NCI-H345 (cell line): Measurements from ENCODE around the gene TMEM38A.

Experiments
- DNase-seq: peaks from one replicate; lab custom pipeline; 2025; lab: John Stamatoyannopoulos, UW

TMEM38A gene, protein sequence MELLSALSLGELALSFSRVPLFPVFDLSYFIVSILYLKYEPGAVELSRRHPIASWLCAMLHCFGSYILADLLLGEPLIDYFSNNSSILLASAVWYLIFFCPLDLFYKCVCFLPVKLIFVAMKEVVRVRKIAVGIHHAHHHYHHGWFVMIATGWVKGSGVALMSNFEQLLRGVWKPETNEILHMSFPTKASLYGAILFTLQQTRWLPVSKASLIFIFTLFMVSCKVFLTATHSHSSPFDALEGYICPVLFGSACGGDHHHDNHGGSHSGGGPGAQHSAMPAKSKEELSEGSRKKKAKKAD

DNA sequence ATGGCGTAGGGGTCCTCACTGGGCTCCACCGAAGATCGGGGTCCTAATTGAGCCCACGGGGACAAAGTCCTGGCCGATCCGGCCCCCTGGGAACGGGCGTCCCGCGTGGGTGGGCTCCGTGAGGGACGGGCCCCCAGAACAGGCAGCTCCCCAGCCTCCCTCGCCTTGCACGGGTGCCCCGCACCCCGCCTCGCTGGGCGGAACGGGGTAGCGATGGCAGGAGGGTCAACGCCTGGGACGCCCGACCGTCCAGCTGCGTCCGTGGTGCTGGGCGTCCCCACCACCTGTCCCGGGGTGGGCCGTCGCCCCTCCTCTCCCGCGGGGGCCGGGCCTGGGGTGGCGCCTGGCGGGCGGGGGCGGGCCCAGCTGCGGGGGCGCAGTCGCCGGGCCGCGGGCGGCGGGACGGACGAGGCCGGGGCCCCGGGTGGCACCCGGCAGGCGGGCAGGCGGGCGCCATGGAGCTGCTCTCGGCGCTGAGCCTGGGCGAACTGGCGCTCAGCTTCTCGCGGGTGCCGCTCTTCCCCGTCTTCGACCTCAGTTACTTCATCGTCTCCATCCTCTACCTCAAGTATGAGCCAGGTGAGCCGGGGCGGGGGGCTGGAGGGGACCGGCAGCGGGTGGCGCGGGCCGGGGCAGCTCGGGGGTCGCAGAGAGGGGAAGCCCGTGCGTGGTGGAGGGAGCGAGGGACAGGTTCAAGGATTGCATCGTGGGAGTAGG is at the start of gene TMEM38A:
Gene TMEM38A, plus strand, starts transcription at position 377 of the 717 bp plus-strand sequence. Its CDS starts 79 bp downstream, at position 456.
- peak; percentile 29 for DNase-seq

DNA sequence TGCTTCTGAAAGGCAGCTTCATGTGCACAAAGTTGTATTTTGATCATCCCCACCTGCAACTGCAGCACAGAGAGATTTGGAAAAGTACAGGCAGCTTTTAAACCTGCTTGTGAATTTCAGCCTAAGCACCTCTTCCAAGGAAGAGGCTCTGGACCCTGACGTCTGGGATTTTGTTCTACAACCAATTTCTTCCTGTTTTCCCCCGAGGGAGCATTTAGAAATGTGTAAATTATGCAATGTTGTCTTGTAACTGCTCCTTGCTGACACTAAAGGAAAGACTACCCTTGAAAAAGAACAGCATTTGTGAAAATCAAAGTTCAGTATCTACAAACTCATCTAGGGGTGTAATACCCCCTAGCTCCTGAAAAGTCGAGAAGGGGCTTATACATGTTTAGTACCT is 48.3 kb upstream of the TMEM38A start:
- no peak for DNase-seq

DNA sequence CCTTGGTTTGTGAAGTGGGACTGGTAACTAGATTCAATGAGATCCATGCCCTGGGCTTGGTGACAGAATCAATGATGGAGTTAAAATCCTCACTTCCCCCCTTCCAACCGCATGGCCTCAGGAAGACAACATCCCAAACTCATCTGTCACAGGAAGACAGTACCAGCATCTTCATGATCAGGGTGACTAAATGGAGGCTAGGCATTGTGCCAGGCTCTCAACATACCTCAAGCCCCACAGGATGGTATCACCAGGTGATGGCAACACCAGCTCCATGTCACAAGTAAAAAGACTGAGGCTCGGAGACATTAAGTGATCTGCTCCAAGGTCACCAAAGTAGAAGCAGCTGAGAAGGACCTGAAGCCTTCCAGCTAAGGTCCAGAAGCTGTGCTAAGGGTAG is 47.1 kb upstream of the TMEM38A start:
- no peak for DNase-seq

DNA sequence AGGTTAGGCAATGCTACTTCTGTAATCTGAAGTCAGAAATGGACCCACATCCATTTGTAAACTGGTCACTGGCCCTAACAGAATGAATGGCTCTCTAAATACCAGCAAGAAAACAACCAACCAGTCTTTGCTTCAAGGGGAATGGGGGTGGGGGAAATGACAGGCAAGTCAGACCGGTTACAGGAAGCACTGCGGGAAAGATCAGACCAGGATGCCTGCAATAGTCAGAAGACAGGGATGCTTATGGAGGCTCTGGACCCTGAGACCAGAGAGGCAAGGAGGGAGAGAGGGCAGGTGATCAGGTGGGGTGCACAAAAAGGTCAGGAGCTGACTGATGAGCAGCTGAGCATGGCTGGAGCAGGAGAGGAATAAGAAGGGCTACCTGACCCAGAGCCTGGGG is 46.0 kb upstream of the TMEM38A start:
- no peak for DNase-seq

DNA sequence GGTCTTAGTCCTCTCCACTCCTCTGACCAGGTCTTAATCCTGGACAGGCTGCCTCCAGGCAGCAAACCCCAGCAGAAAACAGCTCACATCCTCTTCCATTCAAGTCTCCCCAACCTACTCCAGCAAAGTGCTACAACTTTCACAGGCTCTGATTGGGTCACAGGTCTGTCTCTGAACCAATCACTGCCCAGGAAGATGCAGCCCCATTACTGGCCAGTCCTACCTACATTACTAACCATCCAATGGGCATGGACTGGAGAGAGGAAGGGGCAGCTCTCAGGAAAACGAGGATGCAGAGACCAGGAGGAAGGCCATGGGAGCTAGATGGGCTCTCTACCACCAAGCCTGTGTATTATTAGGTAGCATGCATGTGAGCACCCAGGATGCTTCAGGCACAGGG is 45.1 kb upstream of the TMEM38A start:
- DNase-seq: no peak

DNA sequence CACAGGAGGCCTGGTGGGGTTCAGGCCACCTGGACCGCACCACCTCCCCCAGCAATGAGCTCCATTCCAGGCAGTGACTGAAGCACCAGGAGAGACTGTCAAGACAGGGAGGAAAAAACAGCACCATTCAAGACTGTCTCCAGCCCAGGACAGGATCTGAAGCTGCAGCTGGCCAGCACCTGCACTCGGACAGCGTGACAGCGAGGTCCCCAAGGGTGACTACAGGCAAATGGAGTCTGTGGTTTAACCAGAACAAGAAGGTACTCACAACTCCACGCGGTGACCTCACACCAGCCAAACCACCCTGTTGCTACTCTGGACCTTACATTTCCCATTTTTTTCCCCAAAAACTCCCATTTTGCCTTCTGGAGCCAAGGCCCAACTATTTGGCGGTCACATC is 42.7 kb upstream of the TMEM38A start:
- no peak for DNase-seq

DNA sequence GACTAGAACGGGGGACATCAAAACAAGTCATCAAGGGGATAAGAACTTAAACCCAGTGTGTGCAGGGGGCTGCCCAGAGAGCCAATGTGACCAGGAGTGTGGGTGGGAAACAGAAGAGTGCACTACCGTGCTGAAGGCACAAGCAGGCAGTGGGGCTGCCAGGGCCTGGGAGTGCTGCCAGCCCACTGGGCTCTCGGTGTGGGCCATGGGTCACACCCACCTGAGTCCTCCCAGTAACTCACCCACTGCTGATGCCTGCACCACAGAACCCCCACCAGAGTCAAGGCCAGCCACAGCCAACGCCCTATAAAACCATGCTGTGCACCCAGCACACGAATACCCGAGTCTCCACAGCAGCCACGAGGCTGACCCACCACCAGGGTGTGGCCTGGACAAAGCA is 41.5 kb upstream of the TMEM38A start:
- no peak for DNase-seq

DNA sequence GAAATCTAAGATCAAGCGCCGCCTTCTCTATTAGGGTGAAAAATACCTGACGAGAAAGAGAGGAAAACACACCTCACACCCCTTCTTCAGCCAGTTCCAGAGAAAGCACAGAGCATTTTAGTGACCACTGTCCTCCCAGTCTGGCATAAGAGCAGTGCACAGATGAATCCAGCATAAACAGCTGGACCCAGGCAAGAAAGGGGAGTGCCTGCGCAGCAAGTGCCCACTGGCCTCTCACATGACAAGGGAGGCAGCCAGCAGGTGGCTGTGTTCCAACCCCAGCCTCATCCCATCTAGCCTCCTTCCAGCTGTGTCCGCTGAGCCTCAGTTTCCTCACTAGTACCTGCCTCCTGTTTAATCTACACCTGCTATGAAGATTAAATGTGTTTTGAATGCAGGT is 40.9 kb upstream of the TMEM38A start:
- no peak for DNase-seq

DNA sequence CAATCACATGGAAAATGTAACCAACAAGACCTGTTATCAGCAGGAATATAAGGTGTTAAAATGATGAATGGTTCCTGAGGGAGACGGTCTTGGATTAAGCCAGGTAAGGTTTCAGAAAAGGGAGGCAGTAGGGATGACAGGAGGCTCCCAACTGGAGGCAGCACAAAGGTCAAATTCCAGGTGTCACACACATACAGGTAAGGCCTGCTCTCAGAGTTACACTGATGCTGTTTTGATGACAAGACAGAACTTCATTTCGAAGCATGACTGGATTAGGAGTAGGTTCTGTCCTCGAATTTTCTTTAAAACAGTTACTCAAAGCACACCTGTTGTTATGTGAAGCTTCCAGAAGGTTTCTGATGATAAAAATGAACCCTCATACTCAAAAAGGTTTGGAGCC is 40.4 kb upstream of the TMEM38A start:
- no peak for DNase-seq

DNA sequence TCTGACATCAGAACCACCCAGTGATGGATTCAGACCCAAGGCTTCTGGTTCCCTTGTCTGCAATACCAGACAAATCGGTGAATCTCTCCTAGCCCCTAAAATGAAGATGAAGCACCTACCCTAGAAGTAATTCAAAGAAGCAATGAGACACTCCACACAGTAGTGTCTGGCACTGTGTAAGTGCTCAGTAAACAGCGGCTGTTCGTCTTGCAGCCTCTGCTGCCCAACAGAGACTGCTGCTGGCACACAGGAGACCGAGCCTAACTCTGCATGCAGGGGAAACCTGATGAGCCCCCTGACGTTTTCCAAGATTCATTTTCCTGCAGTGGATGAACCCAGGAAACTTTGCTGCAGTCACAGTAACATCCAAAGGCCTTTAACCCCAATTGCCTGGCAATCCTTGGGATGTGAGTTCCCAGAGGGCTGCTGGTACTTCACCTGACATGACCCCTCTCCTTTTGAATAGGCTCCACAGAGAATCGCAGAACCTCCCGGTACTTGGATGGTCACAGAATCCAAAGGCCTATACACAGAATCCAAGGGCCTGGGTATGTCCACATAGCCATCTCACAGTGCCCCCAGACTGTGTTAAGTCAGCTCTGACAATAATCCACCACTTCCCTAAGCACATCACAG is 39.7 kb upstream of the TMEM38A start:
- DNase-seq: no peak

DNA sequence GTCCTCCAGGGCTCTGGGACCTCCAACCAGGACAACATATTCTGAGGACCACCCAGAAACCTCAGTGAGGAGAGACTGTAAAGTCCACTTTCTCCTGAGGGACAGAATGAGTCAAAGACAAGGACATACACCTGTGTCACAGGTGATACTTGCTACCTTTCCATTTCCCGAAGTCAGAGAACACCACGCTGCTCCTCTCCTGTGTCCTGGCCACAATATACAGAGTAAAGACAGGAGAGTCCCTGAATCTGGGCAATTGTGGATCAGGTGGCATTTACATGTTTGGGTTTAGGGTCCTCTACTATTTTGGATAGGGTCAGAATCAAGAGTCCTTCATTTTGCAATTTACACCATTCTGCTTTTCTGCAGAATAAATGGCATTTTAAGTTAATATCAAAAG is 37.9 kb upstream of the TMEM38A start:
- DNase-seq: no peak

DNA sequence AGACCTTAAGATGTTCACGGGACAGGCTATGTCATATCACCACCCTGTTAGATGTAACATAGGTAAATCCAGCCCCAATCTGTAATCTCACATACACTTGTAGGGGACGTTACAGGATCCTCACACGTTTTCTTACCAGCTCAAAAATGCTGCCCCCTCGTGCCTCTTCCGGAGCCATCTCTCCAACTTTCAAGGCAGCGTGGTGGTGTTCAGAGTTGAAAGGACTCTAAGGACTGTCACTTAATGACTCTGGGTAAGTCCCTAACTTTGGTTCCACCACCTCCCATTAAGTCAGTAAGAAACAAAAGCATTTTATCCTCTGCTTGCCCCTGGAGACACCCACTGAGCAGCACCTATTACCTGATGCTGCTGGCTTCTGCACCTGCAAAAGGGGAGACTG is 37.4 kb upstream of the TMEM38A start:
- DNase-seq: no peak

DNA sequence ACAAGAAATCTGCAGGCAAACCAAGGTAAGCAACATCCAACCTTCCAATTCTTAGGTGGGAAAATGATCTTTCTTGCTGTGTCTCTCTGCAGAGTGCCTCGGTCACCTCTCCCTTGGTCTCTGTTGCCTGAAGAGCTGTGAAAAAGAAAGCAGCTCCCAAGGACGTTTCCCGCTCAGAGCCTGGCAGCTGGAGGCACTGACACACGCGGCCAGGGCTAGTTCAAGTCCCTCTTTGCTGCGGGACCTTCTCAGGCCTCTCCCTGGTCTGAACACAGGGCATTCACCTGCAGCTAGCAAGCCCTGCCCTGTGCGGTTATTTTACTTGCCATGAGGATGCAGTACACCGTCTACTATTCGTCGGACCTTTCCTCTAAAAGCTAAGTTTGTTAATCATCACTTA is 36.7 kb upstream of the TMEM38A start:
- no peak for DNase-seq

DNA sequence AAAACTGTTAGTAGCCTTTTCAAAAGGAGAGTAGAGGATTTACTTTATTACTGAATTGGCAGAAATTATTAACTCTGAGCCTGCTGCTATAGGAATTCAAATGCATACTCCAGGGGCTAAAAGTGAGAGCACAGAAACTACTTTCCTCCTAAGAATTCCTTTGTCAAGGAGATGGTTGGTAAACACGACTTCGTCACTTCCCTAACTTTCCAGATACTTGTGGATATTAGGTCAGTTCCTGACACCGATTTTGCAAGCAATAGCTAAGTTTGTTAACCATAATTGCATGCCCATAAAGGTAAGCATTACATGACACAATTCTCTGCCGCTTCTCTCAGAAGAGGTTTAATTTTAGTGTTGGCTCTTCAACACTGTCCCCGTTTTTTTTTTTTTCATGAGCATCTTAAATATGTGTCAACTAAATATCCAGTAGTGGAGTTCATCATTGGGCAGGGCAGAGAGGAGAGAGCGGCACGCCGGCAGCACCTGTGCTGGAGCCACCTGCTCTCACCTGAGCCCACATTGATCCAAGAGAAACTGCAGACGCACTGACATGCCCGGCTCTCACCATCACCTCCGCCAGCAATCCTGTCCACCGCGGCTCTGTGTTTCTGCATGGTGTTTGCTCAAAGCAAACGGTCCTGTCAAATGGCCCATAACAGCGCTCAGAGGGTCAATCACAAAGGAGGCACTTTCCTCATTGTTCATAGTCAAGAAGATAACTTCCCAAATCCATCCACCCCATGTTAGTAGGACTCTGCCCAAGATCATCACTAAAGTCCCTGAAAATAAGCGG is 35.6 kb upstream of the TMEM38A start:
- DNase-seq: no peak

DNA sequence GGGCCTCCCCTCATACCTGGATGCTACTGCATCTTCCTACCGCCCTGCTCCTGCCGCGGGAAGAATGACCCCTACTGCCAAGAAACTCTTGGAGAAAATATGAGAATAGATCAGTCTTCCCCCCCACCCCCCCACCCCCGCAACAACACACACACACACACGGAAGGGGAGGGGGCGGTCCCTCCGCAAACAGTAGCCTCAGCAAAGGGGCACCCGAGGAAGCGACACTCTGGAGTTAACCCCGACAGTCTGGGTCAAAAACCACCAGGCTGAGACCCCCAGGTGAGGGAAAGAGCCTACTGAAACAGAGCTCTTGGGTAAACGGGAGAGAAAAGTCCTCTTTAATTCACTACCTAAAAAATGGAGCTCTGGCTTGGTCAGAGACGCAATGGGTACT is 34.1 kb upstream of the TMEM38A start:
- DNase-seq: no peak

DNA sequence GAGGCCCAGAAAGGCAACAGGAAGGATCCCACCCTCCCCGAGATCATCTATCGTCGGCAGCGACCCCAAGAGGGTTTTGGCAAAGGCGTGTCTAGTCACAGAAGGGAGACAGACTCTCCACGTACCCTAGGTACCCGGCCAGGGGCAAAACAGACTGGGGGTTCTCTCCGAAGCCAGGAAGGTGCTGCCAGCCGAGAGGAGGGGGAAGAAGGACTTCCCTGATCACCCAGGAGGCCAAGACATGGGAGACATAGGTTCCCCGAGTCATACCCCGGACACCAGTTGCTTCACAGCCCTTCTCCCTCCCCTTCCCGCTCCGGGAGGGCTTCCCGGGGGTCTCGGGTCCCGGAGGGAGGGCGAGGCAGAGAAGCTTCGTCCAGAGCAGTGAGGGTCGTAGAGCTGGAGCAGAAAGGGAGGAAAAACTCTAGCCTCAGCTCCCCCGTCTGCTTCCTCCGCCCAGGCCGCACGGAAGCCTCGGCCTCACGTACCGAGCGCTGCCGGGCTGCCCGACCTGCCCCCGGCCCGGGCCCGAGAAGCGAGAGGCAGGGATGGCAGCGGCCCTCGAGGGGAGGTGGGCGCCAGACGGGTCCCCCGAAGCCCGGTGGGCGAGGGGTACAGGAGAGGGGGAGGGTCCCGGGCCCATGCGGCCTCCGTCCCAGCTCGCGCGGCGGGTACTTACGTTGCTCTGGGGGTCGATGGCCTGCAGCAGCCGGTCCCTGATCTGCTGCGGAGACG is 33.6 kb upstream of the TMEM38A start:
- no peak for DNase-seq

DNA sequence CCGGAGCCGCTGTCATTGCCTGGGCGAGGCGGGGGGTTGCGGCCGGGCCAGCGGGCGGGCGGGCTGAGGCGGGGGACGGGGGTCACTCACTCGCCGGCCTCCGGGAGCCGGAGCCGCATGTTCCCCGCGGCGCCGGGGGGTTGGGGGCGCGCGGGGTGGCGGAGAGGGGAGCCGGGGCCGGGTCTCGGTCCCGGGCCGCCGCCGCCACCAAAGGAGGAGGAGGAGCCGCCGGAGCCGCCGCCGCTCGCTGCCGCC is 33.1 kb upstream of the TMEM38A start:
- DNase-seq: no peak

DNA sequence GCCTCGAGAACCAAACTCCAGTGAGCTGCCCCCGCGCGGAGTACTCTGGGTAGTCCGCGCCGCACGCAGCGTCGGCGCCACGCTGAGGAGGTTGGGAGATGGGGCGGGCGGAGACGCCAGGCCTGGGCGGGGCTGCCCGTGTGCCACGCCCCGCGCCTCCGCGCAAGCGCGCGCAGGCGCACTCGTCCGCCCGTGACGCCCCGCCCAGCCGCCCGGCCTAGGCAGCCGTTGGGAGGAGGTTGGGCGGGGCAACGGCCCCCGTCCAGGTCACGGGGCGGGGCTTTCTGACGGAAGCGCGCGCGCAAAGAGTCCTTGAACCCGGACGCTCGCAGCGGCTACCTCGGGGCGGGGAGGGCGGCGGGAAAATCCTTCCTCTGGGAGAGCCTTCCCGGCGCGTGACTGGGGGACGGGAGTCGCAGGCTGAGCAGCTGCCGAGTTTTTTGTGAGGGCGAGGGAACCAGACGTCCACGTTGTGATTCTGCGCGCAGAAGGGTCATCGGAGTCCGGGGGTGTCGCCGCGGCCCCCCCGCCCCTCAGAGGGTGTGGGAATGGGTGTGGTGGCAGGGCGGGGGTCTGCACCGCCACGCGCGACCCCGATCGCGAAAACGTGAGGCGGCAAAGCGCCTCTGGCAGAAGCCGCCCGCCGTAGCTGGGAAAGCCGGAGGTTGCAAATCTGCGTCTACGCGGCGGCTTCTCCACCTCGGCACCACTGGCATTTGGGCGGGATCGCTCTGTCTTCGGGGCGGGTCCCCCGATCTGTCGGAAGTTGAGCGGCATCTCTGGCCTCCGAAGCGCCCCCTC is 32.6 kb upstream of the TMEM38A start, which contains the start of gene MED26:
Gene MED26, minus strand, starts transcription at position 22 of the 801 bp plus-strand sequence. CDS start 261 bp downstream, outside the sequence.
- peak; percentile 92 for DNase-seq

DNA sequence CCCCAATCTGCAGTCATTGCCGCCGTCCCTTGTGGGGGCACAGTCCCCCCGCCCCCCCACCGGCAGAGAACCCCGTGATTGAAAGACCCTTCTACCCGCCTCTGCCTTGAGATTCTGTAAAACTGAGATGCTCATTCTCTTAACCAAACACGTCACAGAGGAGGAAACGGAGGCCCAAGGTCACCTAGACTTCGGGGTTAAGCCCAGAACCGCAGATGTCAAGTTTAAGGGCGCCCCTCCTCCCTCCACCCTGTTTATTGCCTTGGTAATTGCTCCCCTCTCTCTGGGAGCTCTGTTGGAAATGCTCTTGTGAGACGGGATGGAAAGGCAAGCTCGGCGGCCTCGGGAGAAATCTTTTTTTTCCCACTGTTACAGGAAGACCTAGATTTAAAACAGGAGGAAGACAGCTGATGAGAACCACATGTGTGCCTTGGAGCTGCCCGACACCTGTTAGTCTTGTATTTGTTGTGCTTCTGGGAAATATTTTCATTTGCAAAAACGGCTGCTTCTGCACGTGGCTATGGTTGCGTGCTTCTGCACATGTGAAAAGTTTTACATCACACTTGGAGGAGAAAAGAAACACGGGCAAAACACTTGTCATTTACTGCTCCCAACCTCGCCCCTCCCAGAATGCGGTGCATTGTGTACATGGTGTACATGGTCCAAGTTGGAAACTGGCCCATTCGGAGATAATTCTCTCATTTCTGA is 31.8 kb upstream of the TMEM38A start:
- no peak for DNase-seq

DNA sequence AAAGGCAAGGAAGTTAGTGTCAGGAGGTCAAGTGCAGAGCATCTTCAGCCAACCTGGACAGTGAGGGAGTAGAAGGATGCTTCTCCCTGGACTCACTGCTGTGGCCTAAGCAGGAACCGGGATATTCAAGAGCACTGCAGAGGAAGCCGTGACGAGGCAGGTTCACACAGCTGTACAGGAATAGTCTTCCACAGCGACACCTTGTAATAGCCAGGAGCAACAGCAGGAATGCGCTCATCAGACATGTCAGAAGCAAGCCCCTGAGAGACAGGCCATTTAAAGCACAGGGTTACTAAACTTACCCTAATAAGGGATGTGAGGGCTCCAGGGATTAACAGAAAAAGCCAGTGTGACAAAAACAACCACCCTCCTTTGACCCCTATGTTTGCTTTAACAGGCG is 29.5 kb upstream of the TMEM38A start:
- DNase-seq: no peak
